Measurements from ENCODE around the gene TFB2M. TPM values are rescaled to one million over a fixed set of nuclear protein-coding genes. Genes with fewer than 3 reads are reported as not detected.
A peak's percentile ranks its signal among the peaks of the same experiment; 100 is the strongest.

Gene TFB2M
- total RNA-seq, 1 donor from 2014 or later, result 6.5 TPM

- TF ChIP-seq CTCF (IDR thresholded peaks at IDR 0.05; ENCODE audit: partially characterized antibody, unreplicated experiment), result no peak
- Mint-ChIP-seq H3K27me3 (ENCODE audit: unreplicated experiment) (peaks cover 10% of the 10 kb centered on the region), H3K27ac (ENCODE audit: unreplicated experiment) (no peak overlapping the region), H3K9me3 (ENCODE audit: unreplicated experiment) (peaks cover 5% of the 10 kb centered on the region), H3K4me1 (ENCODE audit: low read depth, unreplicated experiment) (peaks cover 7% of the 10 kb centered on the region), H3K4me3 (ENCODE audit: unreplicated experiment) (no peak overlapping the region), H3K36me3 (ENCODE audit: unreplicated experiment) (no peaks in the 10 kb centered on the region)
- no peak for DNase-seq
These were observed 57.0 kb downstream of the TFB2M start for GRCh38 chr1:246508897-246509688.

- no peak for TF ChIP-seq CTCF (IDR thresholded peaks at IDR 0.05; ENCODE audit: partially characterized antibody, unreplicated experiment)
- peak; percentile 84 for DNase-seq
- H3K27ac Mint-ChIP-seq (ENCODE audit: unreplicated experiment), result peak within 1 kb of the TSS; percentile 17
- peaks cover 5% of the 10 kb centered on the region for H3K9me3 Mint-ChIP-seq (ENCODE audit: unreplicated experiment)
- H3K4me1 Mint-ChIP-seq (ENCODE audit: low read depth, unreplicated experiment), result peaks cover 7% of the 10 kb centered on the region
- peak within 1 kb of the TSS; percentile 93 for H3K4me3 Mint-ChIP-seq (ENCODE audit: unreplicated experiment)
- peaks cover 13% of the 10 kb centered on the region for H3K27me3 Mint-ChIP-seq (ENCODE audit: unreplicated experiment)
- H3K36me3 Mint-ChIP-seq (ENCODE audit: unreplicated experiment), result no peaks in the 10 kb centered on the region
These were observed 59.2 kb downstream of the TFB2M start, which contains the start of gene SMYD3 for GRCh38 chr1:246506674-246507481. SMYD3 (minus strand) TSS chr1:246507279.

GRCh38 chr1:246506367-246506673, 59.7 kb downstream of the TFB2M start:
- TF ChIP-seq CTCF (IDR thresholded peaks at IDR 0.05; ENCODE audit: partially characterized antibody, unreplicated experiment), result no peak
- Mint-ChIP-seq H3K27me3 (ENCODE audit: unreplicated experiment) (peaks cover 13% of the 10 kb centered on the region), H3K4me1 (ENCODE audit: low read depth, unreplicated experiment) (peaks cover 7% of the 10 kb centered on the region), H3K36me3 (ENCODE audit: unreplicated experiment) (peaks cover 5% of the 10 kb centered on the region), H3K9me3 (ENCODE audit: unreplicated experiment) (peaks cover 5% of the 10 kb centered on the region), H3K4me3 (ENCODE audit: unreplicated experiment) (peak overlapping the region; percentile 85), H3K27ac (ENCODE audit: unreplicated experiment) (no peak overlapping the region)
- no peak for DNase-seq

GRCh38 chr1:246503341-246503740, 62.7 kb downstream of the TFB2M start:
- peaks cover 6% of the 10 kb centered on the region for H3K36me3 Mint-ChIP-seq (ENCODE audit: unreplicated experiment)
- H3K27ac Mint-ChIP-seq (ENCODE audit: unreplicated experiment), result no peak overlapping the region
- TF ChIP-seq CTCF (IDR thresholded peaks at IDR 0.05; ENCODE audit: partially characterized antibody, unreplicated experiment), result no peak
- H3K4me1 Mint-ChIP-seq (ENCODE audit: low read depth, unreplicated experiment), result peaks cover 7% of the 10 kb centered on the region
- H3K4me3 Mint-ChIP-seq (ENCODE audit: unreplicated experiment), result no peak overlapping the region
- H3K9me3 Mint-ChIP-seq (ENCODE audit: unreplicated experiment), result peaks cover 5% of the 10 kb centered on the region
- H3K27me3 Mint-ChIP-seq (ENCODE audit: unreplicated experiment), result peaks cover 10% of the 10 kb centered on the region
- no peak for DNase-seq
